Anterior cingulate cortex (tissue), 58 donors: ENCODE data around the gene CPEB3.
"Not testable (repeated sequence)": the region's sequence is repeated elsewhere in the genome, so short reads cannot be mapped to it uniquely, and the experiment has no call there.

Experiments used
- DNase-seq, 58 donors: peaks; one replicate each; lab custom pipeline; 2025; lab: John Stamatoyannopoulos, UW

The CPEB3 gene

GRCh38 chr10:92290837-92291615, at the start of gene CPEB3, which contains the start of gene MARCHF5:
Gene CPEB3, minus strand, starts transcription at chr10:92291078. Its CDS starts 50,728 bp downstream, at chr10:92240350.
Gene MARCHF5, plus strand, starts transcription at chr10:92291167. Its CDS starts 328 bp downstream, at chr10:92291495.
- DNase-seq, result peak; percentile 36 to 96 (median 91)

- not testable (repeated sequence) for DNase-seq
Observed at GRCh38 chr10:92329927-92330326, 39.0 kb upstream of the CPEB3 start.

- DNase-seq, result no peak
Observed at GRCh38 chr10:92328993-92329392, 38.1 kb upstream of the CPEB3 start.

GRCh38 chr10:92327445-92328433, 36.9 kb upstream of the CPEB3 start:
- no peak for DNase-seq

- DNase-seq, result no peak
Observed at GRCh38 chr10:92323079-92323478, 32.2 kb upstream of the CPEB3 start.

GRCh38 chr10:92316610-92317009, 25.7 kb upstream of the CPEB3 start:
- no peak for DNase-seq

- no peak for DNase-seq
Observed at GRCh38 chr10:92313750-92314149, 22.9 kb upstream of the CPEB3 start.

- DNase-seq, result no peak
Observed at GRCh38 chr10:92309272-92309671, 18.4 kb upstream of the CPEB3 start.

- no peak for DNase-seq
Observed at GRCh38 chr10:92305133-92306072, 14.5 kb upstream of the CPEB3 start.

GRCh38 chr10:92304061-92304460, 13.2 kb upstream of the CPEB3 start:
- no peak for DNase-seq

GRCh38 chr10:92303096-92303495, 12.2 kb upstream of the CPEB3 start:
- no peak for DNase-seq

- DNase-seq, result no peak
Observed at GRCh38 chr10:92298487-92298886, 7.6 kb upstream of the CPEB3 start.

GRCh38 chr10:92291921-92292845, 1.3 kb upstream of the CPEB3 start:
- peak in 36 of 58 donors; percentile 1 to 55 (median 20) for DNase-seq

- DNase-seq, result peak in 3 of 58 donors; percentile 33 to 40 (median 38)
Observed at GRCh38 chr10:92291616-92291865, 663 bp upstream of the CPEB3 start.

GRCh38 chr10:92290076-92290836, 622 bp downstream of the CPEB3 start:
- peak in 41 of 58 donors; percentile 16 to 77 (median 50) for DNase-seq

- DNase-seq, result peak in 1 of 58 donors; percentile 28
Observed at GRCh38 chr10:92284112-92284704, 6.7 kb downstream of the CPEB3 start.

GRCh38 chr10:92278996-92279696, 11.7 kb downstream of the CPEB3 start:
- no peak for DNase-seq
